KBM-7 (cell line): ENCODE data around the gene SEPTIN2.

Experiments
- DNase-seq: peaks from one replicate; pipeline ENCODE4 v3.0.0-alpha.2; 2015
- in situ Hi-C: fragments of 300-500 bp; cut with MboI; formaldehyde crosslinking; loops from 2 replicates; pipeline ENCODE4 v1.14.3; 2020; ENCODE audit warnings: low sequenced_read_pairs, low pct_unique_long_range_greater_than_20kb, mixed read lengths

SEPTIN2 gene

DNA sequence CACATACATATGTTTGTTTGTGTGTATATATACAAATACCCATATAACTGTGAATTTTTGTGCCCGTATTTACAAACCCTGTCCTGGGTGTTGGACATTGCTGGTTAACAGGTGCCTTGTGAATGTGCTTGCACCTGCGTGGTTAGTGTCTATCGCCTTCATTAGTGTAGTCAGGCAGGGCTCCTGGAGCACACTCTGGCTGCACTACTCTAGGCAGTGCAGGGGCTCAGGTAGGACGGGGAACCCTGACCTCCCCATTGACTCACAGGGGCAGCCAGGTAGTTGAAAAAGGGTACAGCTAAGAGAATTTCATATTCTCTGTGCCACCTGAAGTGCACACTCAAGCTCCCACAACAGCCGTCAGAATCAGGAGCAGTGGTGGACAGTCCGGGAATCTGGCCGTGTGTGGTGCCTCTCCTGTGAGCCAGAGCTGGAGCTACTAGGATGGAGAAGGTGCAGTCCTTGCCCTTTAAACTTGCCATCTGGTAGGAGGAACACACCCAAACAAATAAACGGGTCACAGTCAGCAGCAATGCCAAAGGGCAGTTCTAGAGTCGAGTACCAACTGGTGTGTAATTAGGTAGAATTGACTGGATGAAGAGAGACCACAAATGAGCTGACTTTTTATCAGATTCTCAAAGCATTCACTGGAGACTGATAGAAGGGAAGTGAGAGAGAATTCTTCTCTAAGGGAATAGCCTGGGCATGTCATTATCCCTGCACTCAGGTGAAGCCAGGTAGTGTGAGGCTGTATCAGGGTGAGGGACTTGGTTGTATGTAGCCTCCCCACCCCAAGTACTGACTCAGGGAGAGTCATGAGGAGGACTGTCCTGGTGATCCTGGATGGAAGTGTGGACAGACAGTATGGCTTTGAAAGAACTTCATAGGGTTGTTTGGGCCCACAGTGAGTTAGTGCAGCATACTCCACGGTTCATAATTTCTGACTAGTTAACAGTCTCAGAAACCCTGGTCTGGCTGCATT is 84.5 kb downstream of the SEPTIN2 start:
- in situ Hi-C loops = no loop called here
- no peak for DNase-seq
